HepG2 (cell line): Measurements from ENCODE around the gene DNAL4. TPM values are rescaled to one million over a fixed set of nuclear protein-coding genes. Genes with fewer than 3 reads are reported as not detected.

Experiments
- CHD2 ChIP-seq: IDR thresholded peaks from 2 replicates; pipeline ENCODE4 v1.6.1; 2011; ENCODE audit warnings: low read depth, low read length, improper control_type of control experiment
- CREM ChIP-seq, 2 experiments: sonication (generic) in 1 of 2; formaldehyde crosslinking in 1 of 2; IDR thresholded peaks; 2 replicates each; pipeline versions ENCODE4 v1.4.0 to v1.6.1; 2016 to 2020; ENCODE audit warnings: antibody characterized with exemption in 1 of 2, mild to moderate bottlenecking in 1 of 2, missing genetic modification reagents in 1 of 2
- ESRRA ChIP-seq: sonication (generic); formaldehyde crosslinking; IDR thresholded peaks from 2 replicates; pipeline ENCODE4 v1.5.1; 2020; ENCODE audit warnings: mild to moderate bottlenecking, low read depth, missing genetic modification reagents
- KDM6A ChIP-seq: IDR thresholded peaks from 2 replicates; pipeline ENCODE4 v1.6.1; 2016; ENCODE audit warnings: low read depth
- MAF1 ChIP-seq: sonication (generic); formaldehyde crosslinking; IDR thresholded peaks from 2 replicates; pipeline ENCODE4 v1.5.0; 2020; ENCODE audit warnings: missing genetic modification reagents, borderline replicate concordance
- MATR3 ChIP-seq: sonication (generic); formaldehyde crosslinking; IDR thresholded peaks from 2 replicates; pipeline ENCODE4 v1.4.0; 2020; ENCODE audit warnings: missing genetic modification reagents
- ONECUT2 ChIP-seq: sonication (generic); formaldehyde crosslinking; IDR thresholded peaks from 2 replicates; pipeline ENCODE4 v1.4.0; 2020; ENCODE audit warnings: missing genetic modification reagents
- PHF20 ChIP-seq: sonication (generic); formaldehyde crosslinking; IDR thresholded peaks from 2 replicates; pipeline ENCODE4 v1.5.0; 2020; ENCODE audit warnings: mild to moderate bottlenecking, missing genetic modification reagents
- POLR2AphosphoS2 ChIP-seq: IDR thresholded peaks from 2 replicates; pipeline ENCODE4 v1.6.1; 2011; ENCODE audit warnings: low read depth, low read length, improper control_type of control experiment
- PRDM4 ChIP-seq: sonication (generic); formaldehyde crosslinking; IDR thresholded peaks from 2 replicates; pipeline ENCODE4 v1.9.0; 2021; ENCODE audit warnings: missing genetic modification reagents, borderline replicate concordance
- SIX1 ChIP-seq: sonication (generic); formaldehyde crosslinking; IDR thresholded peaks from 2 replicates; pipeline ENCODE4 v1.4.0; 2020; ENCODE audit warnings: missing genetic modification reagents, borderline replicate concordance
- TCF12 ChIP-seq, 2 experiments: fragments of 450-650 bp in 1 of 2; sonication (generic) in 1 of 2; formaldehyde crosslinking in 1 of 2; IDR thresholded peaks; 2 replicates each; pipeline versions ENCODE4 v1.6.1 to v1.8.0; 2017 to 2022; ENCODE audit warnings: antibody characterized with exemption in 1 of 2, mild to moderate bottlenecking in 1 of 2, missing genetic modification reagents in 1 of 2, moderate library complexity in 1 of 2
- YEATS2 ChIP-seq: sonication (generic); formaldehyde crosslinking; IDR thresholded peaks from 2 replicates; pipeline ENCODE4 v1.4.0; 2020; ENCODE audit warnings: missing genetic modification reagents, borderline replicate concordance
- ZBTB46 ChIP-seq: sonication (generic); formaldehyde crosslinking; IDR thresholded peaks from 2 replicates; pipeline ENCODE4 v1.4.0; 2020; ENCODE audit warnings: mild to moderate bottlenecking, missing genetic modification reagents, borderline replicate concordance
- ZFYVE20 ChIP-seq: sonication (generic); formaldehyde crosslinking; IDR thresholded peaks from 2 replicates; pipeline ENCODE4 v1.8.0; 2023; ENCODE audit warnings: low read depth, mild to moderate bottlenecking, moderate library complexity, missing genetic modification reagents, borderline replicate concordance
- ZIK1 ChIP-seq: sonication (generic); formaldehyde crosslinking; IDR thresholded peaks from 2 replicates; pipeline ENCODE4 v1.5.0; 2020; ENCODE audit warnings: mild to moderate bottlenecking, low read depth, missing genetic modification reagents, borderline replicate concordance
- ZNF329 ChIP-seq: sonication (generic); formaldehyde crosslinking; IDR thresholded peaks from 2 replicates; pipeline ENCODE4 v1.9.0; 2021; ENCODE audit warnings: low read depth, mild to moderate bottlenecking, missing genetic modification reagents
- ZNF337 ChIP-seq: sonication (generic); formaldehyde crosslinking; IDR thresholded peaks from 2 replicates; pipeline ENCODE4 v1.5.1; 2020; ENCODE audit warnings: missing genetic modification reagents, low read depth, mild to moderate bottlenecking, borderline replicate concordance
- ZNF33B ChIP-seq: sonication (generic); formaldehyde crosslinking; IDR thresholded peaks from 2 replicates; pipeline ENCODE4 v1.5.1; 2020; ENCODE audit warnings: mild to moderate bottlenecking, missing genetic modification reagents
- ZNF552 ChIP-seq: sonication (generic); formaldehyde crosslinking; IDR thresholded peaks from 2 replicates; pipeline ENCODE4 v1.9.0; 2022; ENCODE audit warnings: missing genetic modification reagents, mild to moderate bottlenecking, borderline replicate concordance
- ZNF563 ChIP-seq: sonication (generic); formaldehyde crosslinking; IDR thresholded peaks from 2 replicates; pipeline ENCODE4 v1.8.0; 2022; ENCODE audit warnings: mild to moderate bottlenecking, moderate library complexity, missing genetic modification reagents
- ZNF569 ChIP-seq: sonication (generic); formaldehyde crosslinking; IDR thresholded peaks from 2 replicates; pipeline ENCODE4 v1.5.0; 2020; ENCODE audit warnings: mild to moderate bottlenecking, missing genetic modification reagents, moderate library complexity, borderline replicate concordance
- ZNF577 ChIP-seq: sonication (generic); formaldehyde crosslinking; IDR thresholded peaks from 2 replicates; pipeline ENCODE4 v1.4.0; 2020; ENCODE audit warnings: mild to moderate bottlenecking, low read depth, missing genetic modification reagents, borderline replicate concordance
- ZNF703 ChIP-seq: sonication (generic); formaldehyde crosslinking; IDR thresholded peaks from 2 replicates; pipeline ENCODE4 v1.5.1; 2020; ENCODE audit warnings: missing genetic modification reagents, mild to moderate bottlenecking, moderate library complexity, borderline replicate concordance
- polyA plus RNA-seq, 8 experiments: library from polyadenylated mRNA; depleted of rRNA in 3 of 8; stranded (reverse) in 7 of 8; unstranded in 1 of 8; fragments of >200 nt; fragmentation: Illumina TruSeq in 4 of 8; extraction: Trizol in 4 of 8; gene quantifications; 2 replicates each; pipeline versions ENCODE4 v1.2.1 to v1.2.3, GENCODE V29; 2011 to 2016; ENCODE audit warnings: low read depth in 4 of 8, missing spikeins in 1 of 8, mixed read lengths in 1 of 8; ENCODE audit not compliant: insufficient read depth in 1 of 8
- total RNA-seq, 5 experiments: library from RNA; depleted of rRNA; stranded (reverse); fragments of >200 nt; fragmentation: Illumina TruSeq; extraction: Trizol; gene quantifications; 2 replicates each; pipeline ENCODE4 v1.2.3, GENCODE V29; 2016; ENCODE audit warnings: low read depth in 1 of 5

DNAL4 gene
- total and polyA plus RNA-seq, 2 of the 13 experiments (the other 11 are each of a cell fraction or from before 2014, with no cell fraction given): 8.0 to 10.7 TPM

GRCh38 chr22:38824585-38824984 lies 30.6 kb upstream of the DNAL4 start (continued):
- TF ChIP-seq ZNF329 (no peak), MAF1 (CRISPR knock-in tag) (no peak), ZNF569 (CRISPR knock-in tag) (no peak), PHF20 (CRISPR knock-in tag) (no peak; the same call in 1 of the 2 replicates), SIX1 (0 out of 2 replicates have a peak, but pooled peaks have one; percentile 43), CREM (IDR thresholded peaks at IDR 0.05) (no peak), CREM (CRISPR knock-in tag; IDR thresholded peaks at IDR 0.05) (no peak), ONECUT2 (no peak), ZBTB46 (no peak), ZNF703 (CRISPR knock-in tag) (no peak), MATR3 (CRISPR knock-in tag) (no peak), ZNF577 (CRISPR knock-in tag) (no peak), ZNF33B (CRISPR knock-in tag) (no peak), ZNF552 (CRISPR knock-in tag) (no peak), KDM6A (CRISPR knock-in tag) (0 out of 2 replicates have a peak, but pooled peaks have one; percentile 15), ZFYVE20 (0 out of 2 replicates have a peak, but pooled peaks have one; percentile 20), YEATS2 (CRISPR knock-in tag) (no peak; the same call in 1 of the 2 replicates), PRDM4 (CRISPR knock-in tag) (no peak), ZNF337 (no peak), ESRRA (no peak; the same call in 1 of the 2 replicates), ZIK1 (CRISPR knock-in tag) (no peak), TCF12 (IDR thresholded peaks at IDR 0.05) (no peak), TCF12 (CRISPR knock-in tag; IDR thresholded peaks at IDR 0.05) (no peak), POLR2AphosphoS2 (no peak), ZNF563 (CRISPR knock-in tag) (no peak), CHD2 (no peak)
